ENCODE measurements around the gene FLOT2.
A peak's percentile ranks its signal among the peaks of the same experiment; 100 is the strongest.
"Not testable (repeated sequence)": the region's sequence is repeated elsewhere in the genome, so short reads cannot be mapped to it uniquely, and the experiment has no call there.

The FLOT2 gene

DNA sequence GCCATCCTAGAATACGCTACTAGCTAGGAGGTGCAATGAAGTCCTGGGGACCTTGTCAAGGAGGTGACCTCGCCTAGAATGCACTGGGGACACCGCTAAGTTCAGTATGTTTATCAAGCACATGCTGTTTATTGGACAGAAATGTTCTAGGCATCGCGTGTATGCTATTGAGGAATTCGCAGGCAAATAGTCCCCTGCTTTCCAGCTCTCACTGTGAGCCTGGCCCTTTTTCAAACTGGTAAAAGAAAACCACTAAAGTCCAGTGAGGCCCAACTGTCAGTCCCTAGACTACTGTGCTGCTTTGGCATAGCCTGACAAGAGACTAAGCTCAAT lies 53.8 kb downstream of the FLOT2 start:
- no peak for DNase-seq (ENCODE audit: low read depth, low spot score)

DNA sequence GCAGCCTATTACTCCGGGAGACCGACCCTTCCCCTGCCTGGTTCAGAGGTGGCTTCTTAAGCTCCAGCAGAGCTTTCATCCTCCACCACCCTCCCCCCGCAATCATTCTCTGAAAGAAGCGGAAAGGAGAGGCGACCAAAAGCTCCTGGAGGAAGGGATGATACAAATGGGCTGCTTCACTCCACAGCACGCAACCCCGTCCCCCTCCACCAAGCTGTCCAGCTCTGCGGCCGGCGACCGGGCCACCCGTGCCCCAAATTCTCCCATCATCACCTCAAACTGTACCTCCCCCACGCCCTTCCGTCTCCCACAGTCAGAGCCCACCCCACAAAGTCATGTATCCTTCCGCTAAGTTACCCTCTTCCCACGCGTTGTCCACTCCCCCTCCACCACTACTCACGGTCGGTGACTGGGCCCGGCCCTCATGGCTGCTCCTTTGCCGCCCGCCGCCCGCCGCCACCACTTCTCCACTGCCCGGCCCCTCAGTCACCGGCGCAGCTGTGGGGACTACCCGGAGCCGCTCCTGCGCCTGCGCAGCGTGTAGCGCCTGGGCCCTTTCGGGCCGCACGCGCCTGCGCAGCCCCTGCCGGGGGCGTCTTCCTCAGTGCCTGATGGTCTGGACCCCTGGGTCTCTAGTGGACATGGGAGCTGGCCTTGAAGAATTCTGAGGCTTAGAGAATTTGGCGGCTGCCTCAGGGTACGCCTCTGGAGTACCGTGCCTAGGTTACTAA lies 55.1 kb downstream of the FLOT2 start, which contains the start of gene FAM222B:
TSS of gene FAM222B (minus strand) at position 509 of the 731 bp plus-strand sequence. CDS start 76,123 bp downstream, outside the sequence.
- peak; percentile 70 for DNase-seq (ENCODE audit: low read depth, low spot score)

DNA sequence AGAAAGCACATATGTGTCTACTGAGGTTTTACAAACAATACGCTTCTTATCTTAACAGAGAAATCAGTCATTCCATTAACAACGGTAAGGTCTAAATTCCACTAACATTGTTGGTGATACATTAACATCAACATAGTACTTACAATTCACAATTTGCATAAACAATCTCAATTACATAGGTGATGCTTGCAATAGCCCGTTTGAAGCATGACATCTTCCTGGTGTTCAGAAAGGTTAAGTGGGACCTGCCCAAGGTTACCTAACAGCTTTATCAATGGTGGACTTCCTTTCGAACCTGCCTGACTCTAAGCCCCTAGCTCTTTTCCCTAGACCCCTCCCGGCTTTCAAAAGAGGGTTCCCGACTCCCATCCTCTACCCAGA lies 55.6 kb downstream of the FLOT2 start:
- DNase-seq (ENCODE audit: low read depth, low spot score) = no peak

DNA sequence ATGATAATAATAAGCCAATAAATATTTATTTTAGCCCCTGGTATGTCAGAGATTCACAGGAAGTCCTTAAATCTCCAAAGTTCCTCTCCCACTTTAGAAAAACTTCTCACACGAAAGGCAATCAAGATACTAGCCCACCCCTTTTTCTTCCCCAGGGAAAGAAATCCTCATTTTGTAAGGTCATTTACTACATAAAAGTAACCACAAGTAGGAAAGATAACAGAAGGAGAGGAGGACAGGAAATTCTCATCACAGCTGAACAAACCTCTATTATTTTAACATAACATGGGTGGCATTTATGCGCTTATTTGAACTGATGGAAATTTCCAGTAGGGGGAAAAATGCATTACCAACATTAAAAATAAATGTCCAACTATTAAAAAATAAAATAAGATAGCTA lies 58.3 kb downstream of the FLOT2 start:
- DNase-seq (ENCODE audit: low read depth, low spot score) = no peak

DNA sequence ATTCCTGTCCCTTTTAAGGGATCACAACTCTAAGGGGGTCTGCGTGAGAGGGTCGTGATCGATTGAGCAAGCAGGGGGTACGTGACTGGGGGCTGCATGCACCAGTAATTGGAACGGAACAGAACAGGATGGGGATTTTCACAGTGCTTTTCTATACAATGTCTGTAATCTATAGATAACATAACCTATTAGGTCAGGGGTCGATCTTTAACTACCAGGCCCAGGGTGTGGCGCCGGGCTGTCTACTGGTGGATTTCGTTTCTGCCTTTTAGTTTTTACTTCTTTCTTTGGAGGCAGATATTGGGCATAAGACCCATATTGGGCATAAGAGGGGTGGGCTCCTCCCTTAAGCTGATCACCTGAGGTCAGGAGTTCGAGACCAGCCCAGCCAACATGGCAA lies 61.0 kb downstream of the FLOT2 start:
- not testable (repeated sequence) for DNase-seq (ENCODE audit: low read depth, low spot score)

DNA sequence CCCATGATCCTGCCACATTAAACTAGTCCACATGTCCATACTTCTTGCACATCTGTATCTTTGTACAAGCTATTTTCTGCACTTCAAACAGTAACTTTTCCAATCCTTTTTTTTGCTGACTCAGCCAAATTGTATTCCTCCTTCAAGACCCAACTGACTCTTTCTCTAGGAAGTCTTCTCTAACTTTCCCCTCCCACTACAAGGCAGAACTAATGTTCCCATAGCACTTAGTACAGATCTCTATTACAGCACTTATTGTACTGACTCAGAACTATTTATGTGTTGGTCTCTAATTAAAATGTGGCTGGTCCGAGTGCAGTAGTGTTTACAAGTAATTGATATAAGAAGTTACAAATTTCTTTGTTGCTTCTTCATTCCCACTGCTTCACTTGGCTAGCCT lies 63.1 kb downstream of the FLOT2 start:
- no peak for DNase-seq (ENCODE audit: low read depth, low spot score)

All from activated naive CD8-positive, alpha-beta T cell treated with anti-CD3 and anti-CD28 coated beads, Interleukin-2, amount 50 U/mL, for 16 hours (primary cell).